Measurements from ENCODE around the gene TBC1D10B. TPM values are rescaled to one million over a fixed set of nuclear protein-coding genes. Genes with fewer than 3 reads are reported as not detected.

Gene TBC1D10B
- total and polyA plus RNA-seq, 2 experiments from 2014 or later, result 29.3 to 37.9 TPM

GRCh38 chr16:30352488-30353401, 17.5 kb downstream of the TBC1D10B start:
- 82% methylated on average over 14 of the region's 14 CpGs for WGBS (ENCODE audit: low lambda C conversion rate, missing lambda C conversion rate)
- H3K9me3 ChIP-seq (ENCODE audit: low read depth), result no peaks in the 10 kb centered on the region
- H3K36me3 ChIP-seq (replicated peaks; ENCODE audit: insufficient read depth, low read depth), result no peaks in the 10 kb centered on the region
- H3K4me3 ChIP-seq, result no peak overlapping the region
- no peak overlapping the region for H2AFZ ChIP-seq
- peaks cover 21% of the 10 kb centered on the region for H3K79me2 ChIP-seq
- no peak overlapping the region for H3K4me2 ChIP-seq
- DNase-seq (ENCODE audit: low spot score), result no peak
- no peaks in the 10 kb centered on the region for H3K27me3 ChIP-seq
- no peak for TF ChIP-seq EZH2 (IDR thresholded peaks at IDR 0.05; ENCODE audit: borderline replicate concordance)
- TF ChIP-seq CTCF (IDR thresholded peaks at IDR 0.05; ENCODE audit: poor library complexity), result no peak
- TF ChIP-seq EZH2phosphoT487 (IDR thresholded peaks at IDR 0.05; ENCODE audit: low read depth, severe bottlenecking, unreplicated experiment), result no peak
- H3K9me2 ChIP-seq (replicated peaks; ENCODE audit: insufficient read depth), result no peaks in the 10 kb centered on the region
- peaks cover 17% of the 10 kb centered on the region for H3K4me1 ChIP-seq (ENCODE audit: insufficient read depth)
- no peak overlapping the region for H3K27ac ChIP-seq
- no peaks in the 10 kb centered on the region for H4K20me1 ChIP-seq (ENCODE audit: insufficient read depth, poor library complexity, severe bottlenecking)

GRCh38 chr16:30351586-30352419, 18.5 kb downstream of the TBC1D10B start:
- Histone ChIP-seq H3K4me3 (no peak overlapping the region), H3K27me3 (no peaks in the 10 kb centered on the region), H3K4me2 (no peak overlapping the region), H3K4me1 (ENCODE audit: insufficient read depth) (peaks cover 17% of the 10 kb centered on the region), H3K36me3 (replicated peaks; ENCODE audit: insufficient read depth, low read depth) (no peaks in the 10 kb centered on the region), H3K27ac (no peak overlapping the region), H3K9me3 (ENCODE audit: low read depth) (no peaks in the 10 kb centered on the region), H2AFZ (no peak overlapping the region), H4K20me1 (ENCODE audit: insufficient read depth, poor library complexity, severe bottlenecking) (no peaks in the 10 kb centered on the region), H3K79me2 (peaks cover 21% of the 10 kb centered on the region), H3K9me2 (replicated peaks; ENCODE audit: insufficient read depth) (no peaks in the 10 kb centered on the region)
- 93% methylated on average over 11 of the region's 11 CpGs for WGBS (ENCODE audit: low lambda C conversion rate, missing lambda C conversion rate)
- no peak for TF ChIP-seq EZH2 (IDR thresholded peaks at IDR 0.05; ENCODE audit: borderline replicate concordance)
- TF ChIP-seq CTCF (IDR thresholded peaks at IDR 0.05; ENCODE audit: poor library complexity), result no peak
- no peak for TF ChIP-seq EZH2phosphoT487 (IDR thresholded peaks at IDR 0.05; ENCODE audit: low read depth, severe bottlenecking, unreplicated experiment)
- DNase-seq (ENCODE audit: low spot score), result no peak

GRCh38 chr16:30351001-30351441, 19.3 kb downstream of the TBC1D10B start:
- 96% methylated on average over 15 of the region's 15 CpGs for WGBS (ENCODE audit: low lambda C conversion rate, missing lambda C conversion rate)
- no peak for DNase-seq (ENCODE audit: low spot score)
- Histone ChIP-seq H3K36me3 (replicated peaks; ENCODE audit: insufficient read depth, low read depth) (no peaks in the 10 kb centered on the region), H2AFZ (no peak overlapping the region), H3K4me1 (ENCODE audit: insufficient read depth) (peaks cover 13% of the 10 kb centered on the region), H3K4me2 (no peak overlapping the region), H3K4me3 (no peak overlapping the region), H3K9me2 (replicated peaks; ENCODE audit: insufficient read depth) (no peaks in the 10 kb centered on the region), H3K27me3 (no peaks in the 10 kb centered on the region), H3K9me3 (ENCODE audit: low read depth) (no peaks in the 10 kb centered on the region), H3K27ac (no peak overlapping the region), H3K79me2 (peaks cover 21% of the 10 kb centered on the region), H4K20me1 (ENCODE audit: insufficient read depth, poor library complexity, severe bottlenecking) (no peaks in the 10 kb centered on the region)
- TF ChIP-seq EZH2 (IDR thresholded peaks at IDR 0.05; ENCODE audit: borderline replicate concordance), result no peak
- TF ChIP-seq CTCF (IDR thresholded peaks at IDR 0.05; ENCODE audit: poor library complexity), result no peak
- no peak for TF ChIP-seq EZH2phosphoT487 (IDR thresholded peaks at IDR 0.05; ENCODE audit: low read depth, severe bottlenecking, unreplicated experiment)

All from hepatocyte (in vitro differentiated cells).